ENCODE data around the gene NCKAP5. TPM values are rescaled to one million over a fixed set of nuclear protein-coding genes. Genes with fewer than 3 reads are reported as not detected.

NCKAP5 gene
- total and polyA plus RNA-seq, 2 of the 8 experiments (the other 6 are each of a cell fraction or from before 2014, with no cell fraction given): 0.27 to 0.86 TPM

- TF ChIP-seq HDAC6 (IDR thresholded peaks at IDR 0.05; ENCODE audit: low read depth, low read length) (no peak), POLR2A (IDR thresholded peaks at IDR 0.05; ENCODE audit: control extremely low read depth in 1 of 2, low read depth in 2 of 2, low read length in 2 of 2) (no peak), CTBP2 (IDR thresholded peaks at IDR 0.05; ENCODE audit: borderline replicate concordance, insufficient read depth, insufficient read length, low read length) (no peak), SP2 (IDR thresholded peaks at IDR 0.05; ENCODE audit: low read length) (no peak), RNF2 (IDR thresholded peaks at IDR 0.05; ENCODE audit: borderline replicate concordance, low read depth, low read length, missing control alignments, poor library complexity, severe bottlenecking) (no peak), HDAC2 (IDR thresholded peaks at IDR 0.05; ENCODE audit: borderline replicate concordance in 1 of 2, low read depth in 2 of 2, low read length in 2 of 2) (no peak), TCF12 (IDR thresholded peaks at IDR 0.05; ENCODE audit: low read depth, low read length) (no peak), KDM1A (IDR thresholded peaks at IDR 0.05; ENCODE audit: borderline replicate concordance, low read length) (no peak)
- TF ChIP-seq, protein P1, sequence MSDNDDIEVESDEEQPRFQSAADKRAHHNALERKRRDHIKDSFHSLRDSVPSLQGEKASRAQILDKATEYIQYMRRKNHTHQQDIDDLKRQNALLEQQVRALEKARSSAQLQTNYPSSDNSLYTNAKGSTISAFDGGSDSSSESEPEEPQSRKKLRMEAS (IDR thresholded peaks at IDR 0.05): no peak
Measured at GRCh38 chr2:132780651-132781050, 787.6 kb downstream of the NCKAP5 start (continued).
